Mesenchymal stem cell (in vitro differentiated cells and primary cell): ENCODE data around the gene TM9SF2.

Experiments used
- DNase-seq: peaks from one replicate; pipeline ENCODE4 v3.0.0-alpha.2; 2013
- H2AFZ ChIP-seq: one replicate; pipeline ENCODE4 v1.6.1; 2013; ENCODE audit warnings: low read depth, mild to moderate bottlenecking, control low read depth, inconsistent platforms, low read length, moderate library complexity
- H2AK5ac ChIP-seq: 2 replicates; pipeline ENCODE4 v1.6.1; 2013; ENCODE audit warnings: low read length, moderate library complexity, mild to moderate bottlenecking, inconsistent platforms; ENCODE audit not compliant: severe bottlenecking
- H2BK120ac ChIP-seq: one replicate; pipeline ENCODE4 v1.6.1; 2013; ENCODE audit warnings: low read depth, mild to moderate bottlenecking, inconsistent platforms, low read length, moderate library complexity
- H2BK12ac ChIP-seq, 2 experiments: one replicate each; pipeline ENCODE4 v1.6.1; 2013; ENCODE audit warnings: inconsistent platforms in 2 of 2, low read length in 2 of 2, mild to moderate bottlenecking in 2 of 2, moderate library complexity in 2 of 2, control low read depth in 1 of 2
- H2BK15ac ChIP-seq: one replicate; pipeline ENCODE4 v1.6.1; 2013; ENCODE audit warnings: mild to moderate bottlenecking, low read depth, inconsistent platforms; ENCODE audit not compliant: poor library complexity, severe bottlenecking
- H2BK5ac ChIP-seq: 2 replicates; pipeline ENCODE4 v1.6.1; 2013; ENCODE audit warnings: low read depth, mild to moderate bottlenecking, low read length, control low read depth, inconsistent platforms; ENCODE audit not compliant: poor library complexity, severe bottlenecking
- H3K14ac ChIP-seq, 2 experiments: one replicate each; pipeline ENCODE4 v1.6.1; 2013; ENCODE audit warnings: inconsistent platforms in 2 of 2, low read length in 2 of 2, control low read depth in 1 of 2, mild to moderate bottlenecking in 1 of 2, moderate library complexity in 1 of 2
- H3K18ac ChIP-seq, 2 experiments: one replicate each; pipeline ENCODE4 v1.6.1; 2013; ENCODE audit warnings: inconsistent platforms in 2 of 2, low read length in 2 of 2, control low read depth in 1 of 2, low read depth in 1 of 2, mild to moderate bottlenecking in 1 of 2
- H3K23ac ChIP-seq, 2 experiments: one replicate each; pipeline ENCODE4 v1.6.1; 2013; ENCODE audit warnings: inconsistent platforms in 2 of 2, low read length in 2 of 2, mild to moderate bottlenecking in 2 of 2, moderate library complexity in 2 of 2, control low read depth in 1 of 2
- H3K27ac ChIP-seq: 2 replicates; pipeline ENCODE4 v1.5.1; 2013; ENCODE audit warnings: mild to moderate bottlenecking, moderate library complexity, low read length, control low read depth, inconsistent platforms; ENCODE audit not compliant: poor library complexity, severe bottlenecking
- H3K27me3 ChIP-seq, 2 experiments: 2 replicates each; pipeline versions ENCODE4 v1.6.1 to v1.7.0; 2013; ENCODE audit warnings: low read length in 2 of 2, mild to moderate bottlenecking in 2 of 2, moderate library complexity in 2 of 2, control low read depth in 1 of 2, inconsistent platforms in 1 of 2; ENCODE audit not compliant: control insufficient read depth in 1 of 2, insufficient read depth in 1 of 2
- H3K36me3 ChIP-seq, 2 experiments: 2 replicates each; pipeline versions ENCODE4 v1.6.1 to v1.7.0; 2013; ENCODE audit warnings: low read length in 2 of 2, control low read depth in 1 of 2, inconsistent platforms in 1 of 2, low read depth in 1 of 2, mild to moderate bottlenecking in 1 of 2; ENCODE audit not compliant: insufficient read depth in 2 of 2, control insufficient read depth in 1 of 2
- H3K4ac ChIP-seq, 2 experiments: one replicate each; pipeline ENCODE4 v1.6.1; 2013; ENCODE audit warnings: inconsistent platforms in 2 of 2, low read length in 2 of 2, mild to moderate bottlenecking in 2 of 2, moderate library complexity in 2 of 2, control low read depth in 1 of 2, low read depth in 1 of 2
- H3K4me1 ChIP-seq: 2 replicates; pipeline ENCODE4 v1.6.1; 2013; ENCODE audit warnings: low read depth, low read length, control low read depth; ENCODE audit not compliant: control insufficient read depth, insufficient read depth
- H3K4me2 ChIP-seq: 2 replicates; pipeline ENCODE4 v1.6.1; 2013; ENCODE audit warnings: low read length, mild to moderate bottlenecking, inconsistent platforms; ENCODE audit not compliant: poor library complexity, severe bottlenecking
- H3K4me3 ChIP-seq, 2 experiments: 2 replicates each; pipeline versions ENCODE4 v1.5.1 to v1.7.0; 2013; ENCODE audit warnings: low read length in 2 of 2, mild to moderate bottlenecking in 2 of 2, control low read depth in 1 of 2, low read depth in 1 of 2; ENCODE audit not compliant: insufficient read depth in 1 of 2
- H3K79me1 ChIP-seq: replicated peaks from 2 replicates; pipeline ENCODE4 v1.6.1; 2013; ENCODE audit warnings: mild to moderate bottlenecking, control low read depth, low read length, inconsistent platforms; ENCODE audit not compliant: poor library complexity, severe bottlenecking
- H3K9ac ChIP-seq: 2 replicates; pipeline ENCODE4 v1.7.0; 2013; ENCODE audit warnings: mild to moderate bottlenecking, low read length, moderate library complexity
- H3K9me3 ChIP-seq: 2 replicates; pipeline ENCODE4 v1.7.0; 2013; ENCODE audit warnings: mild to moderate bottlenecking, low read length; ENCODE audit not compliant: control insufficient read depth
- H4K8ac ChIP-seq: one replicate; pipeline ENCODE4 v1.6.1; 2013; ENCODE audit warnings: inconsistent platforms, mild to moderate bottlenecking, low read length, moderate library complexity
- H4K91ac ChIP-seq: one replicate; pipeline ENCODE4 v1.6.1; 2013; ENCODE audit warnings: mild to moderate bottlenecking, low read length, inconsistent platforms
- WGBS: methylation state at CpG from one replicate; pipeline ENCODE4 v1.1.7; 2013; ENCODE audit warnings: mixed read lengths; 5-methylcytosine and 5-hydroxymethylcytosine counted together

The TM9SF2 gene

DNA sequence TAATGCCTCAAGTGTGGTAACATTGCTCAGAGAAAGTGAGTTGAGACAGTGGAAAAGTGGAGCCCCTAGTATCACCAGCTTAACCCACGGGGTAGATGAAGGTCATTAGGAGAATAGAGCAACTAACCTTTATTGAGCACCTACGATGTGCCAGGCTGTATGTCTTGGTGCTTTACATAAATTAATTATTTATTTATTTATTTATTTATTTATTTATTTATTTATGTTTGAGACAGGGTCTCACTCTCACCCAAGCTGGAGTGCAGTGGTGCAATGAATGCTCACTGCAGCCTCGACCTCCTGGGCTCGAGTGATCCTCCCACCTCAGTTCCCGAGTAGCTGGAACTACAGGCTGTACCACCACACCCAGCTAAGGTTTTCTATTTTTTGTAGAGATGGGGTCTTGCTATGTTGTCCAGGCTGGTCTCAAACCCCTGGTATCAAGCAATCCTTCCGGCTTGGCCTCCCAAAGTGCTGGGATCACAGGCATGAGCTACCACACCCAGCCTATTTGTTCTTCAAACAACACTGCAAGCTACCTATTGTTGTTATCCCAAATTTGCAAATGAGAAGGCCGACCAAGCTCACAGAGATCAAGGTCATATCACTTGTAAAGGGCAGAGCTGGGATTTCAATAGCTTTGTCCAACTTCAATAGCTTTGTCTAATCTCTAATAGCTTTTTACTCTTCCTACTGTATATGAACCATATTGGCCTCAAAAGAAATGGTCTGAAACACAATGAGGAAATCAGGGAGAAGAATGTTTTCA, 79.4 kb downstream of the TM9SF2 start:
- Histone ChIP-seq H3K9me3 (no peaks in the 10 kb centered on the region), H3K27ac (no peak overlapping the region), H2BK120ac (no peak overlapping the region), H3K9ac (no peak overlapping the region), H3K4me2 (no peak overlapping the region), H3K4ac (no peak overlapping the region), H3K18ac (no peak overlapping the region), H2BK12ac (no peak overlapping the region), H2BK5ac (no peak overlapping the region), H3K36me3 (no peaks in the 10 kb centered on the region), H2AK5ac (no peak overlapping the region), H3K27me3 (peaks cover 0 to 2% of the 10 kb centered on the region in 2 experiments), H3K4me1 (no peaks in the 10 kb centered on the region), H3K79me1 (no peaks in the 10 kb centered on the region), H2BK15ac (no peak overlapping the region), H2AFZ (no peak overlapping the region), H3K23ac (no peak overlapping the region), H4K8ac (no peak overlapping the region), H4K91ac (no peak overlapping the region), H3K14ac (no peak overlapping the region), H3K4me3 (no peak overlapping the region)
- 73% methylated on average over 4 of the region's 7 CpGs for WGBS
- no peak for DNase-seq

DNA sequence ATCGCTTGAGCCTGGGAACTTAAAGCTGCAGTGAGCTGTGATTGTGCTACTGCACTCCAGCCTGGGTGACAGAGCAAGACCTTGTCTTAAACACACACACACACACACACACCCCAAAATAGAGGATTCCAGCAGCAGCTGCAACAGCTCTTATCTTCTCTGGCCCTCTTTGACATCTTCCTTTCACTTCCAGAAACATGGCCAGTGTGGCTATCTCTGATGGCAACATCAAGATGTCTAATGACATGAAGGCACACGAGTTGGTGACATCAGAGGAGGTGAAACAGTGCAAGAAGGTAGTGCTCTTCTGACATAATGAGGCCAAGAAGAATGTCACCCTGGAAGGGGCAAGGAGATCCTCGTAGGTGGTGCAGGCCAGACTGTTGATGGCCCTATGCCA, 81.2 kb downstream of the TM9SF2 start:
- Histone ChIP-seq H3K27me3 (no peaks in the 10 kb centered on the region), H2BK15ac (no peak overlapping the region), H3K9me3 (no peaks in the 10 kb centered on the region), H3K18ac (no peak overlapping the region), H2AFZ (no peak overlapping the region), H2BK5ac (no peak overlapping the region), H3K27ac (no peak overlapping the region), H3K4me3 (no peak overlapping the region), H3K4me1 (no peaks in the 10 kb centered on the region), H3K79me1 (no peaks in the 10 kb centered on the region), H3K14ac (no peak overlapping the region), H3K9ac (no peak overlapping the region), H2BK120ac (no peak overlapping the region), H4K91ac (no peak overlapping the region), H3K4me2 (no peak overlapping the region), H4K8ac (no peak overlapping the region), H3K23ac (no peak overlapping the region), H3K4ac (no peak overlapping the region), H3K36me3 (no peaks in the 10 kb centered on the region), H2BK12ac (no peak overlapping the region), H2AK5ac (no peak overlapping the region)
- 57% methylated on average over 3 of the region's 3 CpGs for WGBS
- no peak for DNase-seq

DNA sequence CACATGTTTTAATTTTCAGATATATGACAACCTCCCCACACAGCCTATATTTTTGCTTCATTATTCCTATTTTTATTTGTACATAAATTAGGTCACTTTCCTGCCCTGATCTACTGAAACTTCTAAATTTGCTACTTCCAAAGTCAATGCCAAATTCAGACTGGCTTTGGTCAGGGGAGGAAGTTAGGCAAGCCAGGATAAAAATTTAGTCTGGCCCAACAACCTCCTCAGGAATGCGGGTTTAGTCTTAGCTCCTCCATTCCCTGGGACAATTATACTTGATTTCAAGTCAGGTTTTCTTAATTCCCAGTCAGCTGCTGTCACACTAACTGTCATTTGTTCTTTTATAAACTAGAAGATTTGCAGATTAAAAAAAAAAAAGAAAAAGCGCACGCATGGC, 84.3 kb downstream of the TM9SF2 start:
- WGBS = 100% methylated on average over 1 of the region's 3 CpGs
- H4K91ac ChIP-seq = no peak overlapping the region
- H4K8ac ChIP-seq = no peak overlapping the region
- H3K9ac ChIP-seq = no peak overlapping the region
- DNase-seq = no peak
- H3K4me3 ChIP-seq = no peak overlapping the region
- H2BK15ac ChIP-seq = no peak overlapping the region
- H3K4me2 ChIP-seq = no peak overlapping the region
- no peaks in the 10 kb centered on the region for H3K9me3 ChIP-seq
- no peaks in the 10 kb centered on the region for H3K36me3 ChIP-seq
- no peak overlapping the region for H3K4ac ChIP-seq
- no peaks in the 10 kb centered on the region for H3K4me1 ChIP-seq
- no peak overlapping the region for H3K23ac ChIP-seq
- no peak overlapping the region for H3K18ac ChIP-seq
- H3K27ac ChIP-seq = no peak overlapping the region
- no peak overlapping the region for H2AFZ ChIP-seq
- no peak overlapping the region for H2BK5ac ChIP-seq
- no peak overlapping the region for H3K14ac ChIP-seq
- no peak overlapping the region for H2BK12ac ChIP-seq
- H3K79me1 ChIP-seq = no peaks in the 10 kb centered on the region
- no peaks in the 10 kb centered on the region for H3K27me3 ChIP-seq
- no peak overlapping the region for H2BK120ac ChIP-seq
- H2AK5ac ChIP-seq = no peak overlapping the region

DNA sequence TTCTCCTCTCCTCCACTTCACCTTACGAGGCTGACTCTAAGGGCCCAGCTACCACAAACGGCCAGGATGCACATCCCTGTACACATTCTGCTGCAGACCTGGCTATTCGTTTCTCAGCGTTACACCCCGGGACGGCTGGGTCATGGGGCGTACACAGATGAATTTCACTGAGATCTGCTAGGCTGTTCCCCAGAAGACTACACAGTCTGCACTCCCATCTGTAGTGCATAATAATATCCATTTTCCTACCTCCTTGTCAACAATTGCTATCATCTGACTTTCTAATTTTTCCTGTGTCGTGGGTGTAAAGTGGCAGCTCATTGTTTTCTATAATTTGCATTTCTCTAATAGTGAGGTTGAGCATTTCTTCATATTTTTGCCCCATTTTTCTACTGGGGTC, 85.7 kb downstream of the TM9SF2 start:
- H3K23ac ChIP-seq = no peak overlapping the region
- 96% methylated on average over 7 of the region's 8 CpGs for WGBS
- H2BK15ac ChIP-seq = no peak overlapping the region
- no peak overlapping the region for H3K4ac ChIP-seq
- no peak overlapping the region for H2AFZ ChIP-seq
- H3K9ac ChIP-seq = no peak overlapping the region
- H3K27me3 ChIP-seq = no peaks in the 10 kb centered on the region
- no peak for DNase-seq
- H3K4me1 ChIP-seq = no peaks in the 10 kb centered on the region
- no peak overlapping the region for H4K91ac ChIP-seq
- no peaks in the 10 kb centered on the region for H3K36me3 ChIP-seq
- no peak overlapping the region for H2BK120ac ChIP-seq
- no peak overlapping the region for H3K18ac ChIP-seq
- H3K79me1 ChIP-seq = no peaks in the 10 kb centered on the region
- no peak overlapping the region for H3K27ac ChIP-seq
- no peak overlapping the region for H2BK12ac ChIP-seq
- H3K4me2 ChIP-seq = no peak overlapping the region
- H2AK5ac ChIP-seq = no peak overlapping the region
- H4K8ac ChIP-seq = no peak overlapping the region
- no peak overlapping the region for H2BK5ac ChIP-seq
- no peak overlapping the region for H3K14ac ChIP-seq
- no peak overlapping the region for H3K4me3 ChIP-seq
- no peaks in the 10 kb centered on the region for H3K9me3 ChIP-seq
